Measurements from ENCODE around the gene BICDL2.

BICDL2 gene

GRCh38 chr16:3000540-3000939, 36.2 kb downstream of the BICDL2 start:
- H3K27ac ChIP-seq (ENCODE audit: insufficient read depth, low read depth, low read length, poor library complexity, severe bottlenecking), result no peak overlapping the region
- 86 to 94% methylated on average over 4 of the region's 4 CpGs for WGBS, 2 experiments
- H3K27me3 ChIP-seq (ENCODE audit: control insufficient read depth, insufficient read depth, low read length, poor library complexity, severe bottlenecking), result peaks cover 10% of the 10 kb centered on the region
- peaks cover 4% of the 10 kb centered on the region for H3K4me1 ChIP-seq (ENCODE audit: control insufficient read depth, insufficient read depth, low read length)
- H3K4me3 ChIP-seq (ENCODE audit: insufficient read depth, low read depth, low read length), result no peak overlapping the region
- no peaks in the 10 kb centered on the region for H3K9me3 ChIP-seq (ENCODE audit: control insufficient read depth, low read length)
- H3K36me3 ChIP-seq (ENCODE audit: control insufficient read depth, insufficient read depth, low read length), result no peaks in the 10 kb centered on the region

DNA sequence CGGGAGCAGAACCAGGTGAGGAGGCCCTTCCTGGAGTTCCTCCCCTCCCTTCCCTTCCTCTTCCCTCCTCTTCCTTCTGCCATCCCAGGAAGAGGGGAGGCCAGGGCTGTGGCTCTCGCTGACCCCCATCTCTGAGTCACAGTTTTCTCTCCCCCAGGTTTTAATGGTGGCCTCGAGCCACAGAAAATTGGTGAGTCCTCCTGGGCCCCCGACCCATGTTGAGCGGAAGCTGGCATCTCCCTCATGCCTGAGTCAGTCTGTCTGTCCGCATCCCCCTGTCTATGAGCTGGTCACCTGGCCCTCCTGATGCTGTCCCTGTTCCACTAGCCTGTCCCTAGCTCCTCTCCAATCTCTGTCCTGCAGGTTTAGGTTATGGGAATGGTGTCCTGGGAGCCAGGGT, 36.8 kb downstream of the BICDL2 start:
- WGBS, 2 experiments, result 93% methylated on average over 6 of the region's 6 CpGs
- Histone ChIP-seq H3K27ac (ENCODE audit: insufficient read depth, low read depth, low read length, poor library complexity, severe bottlenecking) (no peak overlapping the region), H3K36me3 (ENCODE audit: control insufficient read depth, insufficient read depth, low read length) (no peaks in the 10 kb centered on the region), H3K27me3 (ENCODE audit: control insufficient read depth, insufficient read depth, low read length, poor library complexity, severe bottlenecking) (peaks cover 4% of the 10 kb centered on the region), H3K4me3 (ENCODE audit: insufficient read depth, low read depth, low read length) (no peak overlapping the region), H3K9me3 (ENCODE audit: control insufficient read depth, low read length) (no peaks in the 10 kb centered on the region), H3K4me1 (ENCODE audit: control insufficient read depth, insufficient read depth, low read length) (peaks cover 3% of the 10 kb centered on the region)

DNA sequence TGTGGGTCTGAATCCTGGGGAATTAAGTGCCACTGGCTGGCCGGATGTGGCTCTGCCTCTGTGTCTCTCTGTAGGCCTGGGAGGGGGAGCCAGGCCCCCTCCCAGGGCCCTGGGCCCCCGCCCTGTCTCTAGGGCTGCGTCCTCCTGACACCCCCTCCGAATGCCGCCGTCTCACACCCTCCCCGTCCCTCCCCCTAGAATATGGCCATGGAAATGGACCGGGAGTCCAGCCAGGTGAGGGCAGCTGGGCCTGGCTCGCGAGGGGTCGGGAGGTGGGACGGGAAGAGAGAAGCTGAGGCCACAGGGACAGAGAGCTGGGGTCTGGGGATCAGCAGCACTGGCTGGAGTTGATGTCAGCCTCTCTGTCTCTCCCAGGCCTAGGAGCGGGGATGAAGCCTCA, 40.4 kb downstream of the BICDL2 start:
- 83 to 91% methylated on average over 13 of the region's 13 CpGs for WGBS, 2 experiments
- H3K27ac ChIP-seq (ENCODE audit: insufficient read depth, low read depth, low read length, poor library complexity, severe bottlenecking), result no peak overlapping the region
- no peaks in the 10 kb centered on the region for H3K9me3 ChIP-seq (ENCODE audit: control insufficient read depth, low read length)
- H3K4me1 ChIP-seq (ENCODE audit: control insufficient read depth, insufficient read depth, low read length), result no peaks in the 10 kb centered on the region
- no peaks in the 10 kb centered on the region for H3K36me3 ChIP-seq (ENCODE audit: control insufficient read depth, insufficient read depth, low read length)
- H3K4me3 ChIP-seq (ENCODE audit: insufficient read depth, low read depth, low read length), result no peak overlapping the region
- no peaks in the 10 kb centered on the region for H3K27me3 ChIP-seq (ENCODE audit: control insufficient read depth, insufficient read depth, low read length, poor library complexity, severe bottlenecking)

DNA sequence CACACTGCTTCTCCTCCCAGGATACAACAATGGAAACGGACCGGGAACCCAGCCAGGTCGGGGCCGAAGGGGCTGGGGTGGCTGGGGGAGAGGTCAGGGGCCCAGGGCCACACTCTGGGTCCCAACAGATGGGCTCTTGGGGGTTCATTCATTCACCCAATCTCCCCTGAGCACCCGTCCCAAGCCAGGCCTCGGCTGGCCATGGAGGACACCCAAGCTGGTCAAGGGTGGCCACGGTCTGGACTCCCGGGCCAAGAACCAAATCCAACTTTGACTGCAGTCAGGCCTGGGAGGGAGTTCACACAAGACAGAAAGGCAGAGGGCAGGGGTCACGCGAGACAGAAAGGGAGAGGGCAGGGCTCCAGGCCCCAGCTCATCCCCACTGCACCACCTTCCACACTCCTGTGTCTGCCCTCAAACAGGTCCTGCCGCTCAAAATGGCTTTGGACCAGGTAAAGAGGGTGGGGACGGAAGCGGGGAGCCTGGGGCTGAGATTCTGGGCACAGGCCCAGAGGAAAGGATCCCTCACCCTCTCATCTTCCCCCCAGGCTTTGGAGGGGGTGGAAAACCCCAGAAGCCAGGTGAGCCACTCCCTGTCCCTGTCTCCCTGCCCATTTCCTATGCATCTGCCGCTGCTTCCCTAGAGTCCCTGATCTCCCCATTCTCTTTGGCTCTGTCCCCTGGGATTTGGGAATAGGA, 44.2 kb downstream of the BICDL2 start:
- WGBS, 2 experiments, result 93 to 94% methylated on average over 14 of the region's 14 CpGs
- H3K36me3 ChIP-seq (ENCODE audit: control insufficient read depth, insufficient read depth, low read length), result no peaks in the 10 kb centered on the region
- H3K4me1 ChIP-seq (ENCODE audit: control insufficient read depth, insufficient read depth, low read length), result peaks cover 16% of the 10 kb centered on the region
- no peaks in the 10 kb centered on the region for H3K9me3 ChIP-seq (ENCODE audit: control insufficient read depth, low read length)
- H3K27ac ChIP-seq (ENCODE audit: insufficient read depth, low read depth, low read length, poor library complexity, severe bottlenecking), result no peak overlapping the region
- no peak overlapping the region for H3K4me3 ChIP-seq (ENCODE audit: insufficient read depth, low read depth, low read length)
- no peaks in the 10 kb centered on the region for H3K27me3 ChIP-seq (ENCODE audit: control insufficient read depth, insufficient read depth, low read length, poor library complexity, severe bottlenecking)

- Histone ChIP-seq H3K27ac (ENCODE audit: insufficient read depth, low read depth, low read length, poor library complexity, severe bottlenecking) (no peak overlapping the region), H3K4me1 (ENCODE audit: control insufficient read depth, insufficient read depth, low read length) (peaks cover 19% of the 10 kb centered on the region), H3K27me3 (ENCODE audit: control insufficient read depth, insufficient read depth, low read length, poor library complexity, severe bottlenecking) (no peaks in the 10 kb centered on the region), H3K36me3 (ENCODE audit: control insufficient read depth, insufficient read depth, low read length) (no peaks in the 10 kb centered on the region), H3K4me3 (ENCODE audit: insufficient read depth, low read depth, low read length) (no peak overlapping the region), H3K9me3 (ENCODE audit: control insufficient read depth, low read length) (no peaks in the 10 kb centered on the region)
- WGBS, 2 experiments, result 89 to 90% methylated on average over 12 of the region's 12 CpGs
Measured at GRCh38 chr16:2991566-2992261, 45.0 kb downstream of the BICDL2 start.

DNA sequence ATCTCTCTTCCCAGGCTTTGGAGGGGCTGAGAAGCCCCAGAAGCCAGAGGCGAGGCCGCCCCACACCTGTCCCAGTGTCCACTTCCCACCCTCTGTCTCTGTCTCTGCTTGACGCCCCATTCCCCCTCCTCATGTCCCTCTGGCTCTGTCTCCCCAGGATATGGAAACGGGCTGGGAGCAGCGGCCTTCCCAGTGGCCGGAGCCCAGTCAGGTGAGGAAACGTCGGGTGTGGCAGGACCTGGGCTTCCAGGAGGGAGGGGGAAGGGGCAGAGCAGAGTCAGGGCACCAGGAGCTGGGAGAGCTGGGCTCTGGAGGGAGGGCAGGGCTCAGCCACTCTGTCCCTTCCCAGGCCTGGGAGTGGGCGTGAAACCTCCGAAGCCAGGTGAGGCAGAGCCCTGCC, 45.9 kb downstream of the BICDL2 start:
- Histone ChIP-seq H3K4me1 (ENCODE audit: control insufficient read depth, insufficient read depth, low read length) (peaks cover 19% of the 10 kb centered on the region), H3K36me3 (ENCODE audit: control insufficient read depth, insufficient read depth, low read length) (no peaks in the 10 kb centered on the region), H3K27ac (ENCODE audit: insufficient read depth, low read depth, low read length, poor library complexity, severe bottlenecking) (no peak overlapping the region), H3K27me3 (ENCODE audit: control insufficient read depth, insufficient read depth, low read length, poor library complexity, severe bottlenecking) (no peaks in the 10 kb centered on the region), H3K9me3 (ENCODE audit: control insufficient read depth, low read length) (no peaks in the 10 kb centered on the region), H3K4me3 (ENCODE audit: insufficient read depth, low read depth, low read length) (no peak overlapping the region)
- whole genome bisulfite sequencing, 2 experiments, result 76 to 77% methylated on average over 10 of the region's 10 CpGs

GRCh38 chr16:2988590-2989099, 48.1 kb downstream of the BICDL2 start:
- no peaks in the 10 kb centered on the region for H3K36me3 ChIP-seq (ENCODE audit: control insufficient read depth, insufficient read depth, low read length)
- 66 to 69% methylated on average over 8 of the region's 8 CpGs for WGBS, 2 experiments
- H3K9me3 ChIP-seq (ENCODE audit: control insufficient read depth, low read length), result no peaks in the 10 kb centered on the region
- peaks cover 19% of the 10 kb centered on the region for H3K4me1 ChIP-seq (ENCODE audit: control insufficient read depth, insufficient read depth, low read length)
- no peaks in the 10 kb centered on the region for H3K27me3 ChIP-seq (ENCODE audit: control insufficient read depth, insufficient read depth, low read length, poor library complexity, severe bottlenecking)
- no peak overlapping the region for H3K27ac ChIP-seq (ENCODE audit: insufficient read depth, low read depth, low read length, poor library complexity, severe bottlenecking)
- H3K4me3 ChIP-seq (ENCODE audit: insufficient read depth, low read depth, low read length), result no peak overlapping the region

- Histone ChIP-seq H3K4me3 (ENCODE audit: insufficient read depth, low read depth, low read length) (no peak overlapping the region), H3K27me3 (ENCODE audit: control insufficient read depth, insufficient read depth, low read length, poor library complexity, severe bottlenecking) (no peaks in the 10 kb centered on the region), H3K4me1 (ENCODE audit: control insufficient read depth, insufficient read depth, low read length) (peaks cover 19% of the 10 kb centered on the region), H3K36me3 (ENCODE audit: control insufficient read depth, insufficient read depth, low read length) (no peaks in the 10 kb centered on the region), H3K27ac (ENCODE audit: insufficient read depth, low read depth, low read length, poor library complexity, severe bottlenecking) (no peak overlapping the region), H3K9me3 (ENCODE audit: control insufficient read depth, low read length) (no peaks in the 10 kb centered on the region)
- WGBS, 2 experiments, result 60 to 70% methylated on average over 8 of the region's 8 CpGs
Measured at GRCh38 chr16:2987833-2988232, 48.9 kb downstream of the BICDL2 start.

- 88 to 89% methylated on average over 9 of the region's 9 CpGs for WGBS, 2 experiments
- Histone ChIP-seq H3K27ac (ENCODE audit: insufficient read depth, low read depth, low read length, poor library complexity, severe bottlenecking) (no peak overlapping the region), H3K4me3 (ENCODE audit: insufficient read depth, low read depth, low read length) (no peak overlapping the region), H3K9me3 (ENCODE audit: control insufficient read depth, low read length) (no peaks in the 10 kb centered on the region), H3K27me3 (ENCODE audit: control insufficient read depth, insufficient read depth, low read length, poor library complexity, severe bottlenecking) (no peaks in the 10 kb centered on the region), H3K4me1 (ENCODE audit: control insufficient read depth, insufficient read depth, low read length) (peaks cover 19% of the 10 kb centered on the region), H3K36me3 (ENCODE audit: control insufficient read depth, insufficient read depth, low read length) (no peaks in the 10 kb centered on the region)
Measured at GRCh38 chr16:2987286-2987685, 49.5 kb downstream of the BICDL2 start.

- H3K4me3 ChIP-seq (ENCODE audit: insufficient read depth, low read depth, low read length), result no peak overlapping the region
- WGBS, 2 experiments, result 93 to 94% methylated on average over 17 of the region's 17 CpGs
- H3K27me3 ChIP-seq (ENCODE audit: control insufficient read depth, insufficient read depth, low read length, poor library complexity, severe bottlenecking), result no peaks in the 10 kb centered on the region
- no peak overlapping the region for H3K27ac ChIP-seq (ENCODE audit: insufficient read depth, low read depth, low read length, poor library complexity, severe bottlenecking)
- H3K4me1 ChIP-seq (ENCODE audit: control insufficient read depth, insufficient read depth, low read length), result peaks cover 24% of the 10 kb centered on the region
- H3K36me3 ChIP-seq (ENCODE audit: control insufficient read depth, insufficient read depth, low read length), result no peaks in the 10 kb centered on the region
- H3K9me3 ChIP-seq (ENCODE audit: control insufficient read depth, low read length), result no peaks in the 10 kb centered on the region
Measured at GRCh38 chr16:2986623-2987188, 50.0 kb downstream of the BICDL2 start.
